HG03097 (cell line): Measurements from ENCODE around the gene SMOC1.

Experiments used
- ATAC-seq: cut with Tn5 transposase; IDR thresholded peaks from one replicate; pipeline ENCODE4 v1.9.1; 2021; ENCODE audit not compliant: unreplicated experiment, low FRiP score

The SMOC1 gene

DNA sequence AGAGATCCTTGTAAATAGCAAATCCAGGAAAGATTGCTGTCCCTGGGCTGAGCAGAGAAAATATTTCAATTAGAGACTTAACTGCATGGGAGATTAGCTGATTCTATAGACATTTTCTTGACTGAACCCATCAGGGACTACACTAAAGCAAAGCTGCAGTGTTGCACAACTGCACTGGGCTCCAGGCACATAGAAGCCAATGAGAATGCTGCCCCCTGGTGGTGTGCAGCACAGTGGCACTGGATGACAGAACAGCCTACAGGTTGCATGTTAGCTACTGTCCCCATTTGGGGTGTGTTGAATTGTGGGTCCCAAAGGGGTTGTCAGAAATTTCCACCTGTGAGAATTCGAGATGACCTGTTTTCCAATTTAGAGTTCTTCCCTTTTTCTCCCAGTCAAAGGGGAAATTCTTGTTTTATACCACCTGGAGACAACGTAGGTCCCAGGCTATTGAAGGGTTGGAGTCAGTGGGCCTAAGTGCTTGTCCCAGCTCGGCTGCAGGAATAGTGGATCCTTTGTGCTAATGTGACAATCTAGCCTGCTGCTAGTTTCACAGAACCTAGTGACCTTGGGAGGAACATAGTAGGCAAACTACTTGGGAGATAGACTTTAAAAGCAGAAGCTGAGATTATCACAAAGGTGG is 194.8 kb downstream of the SMOC1 start:
- ATAC-seq, result no peak

DNA sequence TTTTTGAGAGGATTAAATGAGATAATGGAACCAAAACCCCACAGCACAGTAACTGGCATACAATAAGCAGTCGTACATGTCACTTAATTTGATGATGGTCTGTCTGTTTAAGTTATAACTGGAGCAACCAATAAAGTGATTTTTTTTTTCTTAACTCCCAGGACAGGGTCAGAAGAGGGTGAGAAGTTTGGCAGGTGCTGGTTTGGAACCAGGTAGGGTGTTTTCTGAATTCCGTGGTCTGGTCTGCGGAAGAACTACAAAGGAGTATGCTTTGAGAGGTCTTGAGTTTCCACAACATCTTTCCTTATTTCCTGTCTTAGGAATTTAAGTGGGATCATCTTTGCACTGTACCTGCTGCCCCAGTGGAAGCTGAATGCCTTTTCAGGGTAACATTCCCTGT is 197.8 kb downstream of the SMOC1 start:
- ATAC-seq, result no peak

DNA sequence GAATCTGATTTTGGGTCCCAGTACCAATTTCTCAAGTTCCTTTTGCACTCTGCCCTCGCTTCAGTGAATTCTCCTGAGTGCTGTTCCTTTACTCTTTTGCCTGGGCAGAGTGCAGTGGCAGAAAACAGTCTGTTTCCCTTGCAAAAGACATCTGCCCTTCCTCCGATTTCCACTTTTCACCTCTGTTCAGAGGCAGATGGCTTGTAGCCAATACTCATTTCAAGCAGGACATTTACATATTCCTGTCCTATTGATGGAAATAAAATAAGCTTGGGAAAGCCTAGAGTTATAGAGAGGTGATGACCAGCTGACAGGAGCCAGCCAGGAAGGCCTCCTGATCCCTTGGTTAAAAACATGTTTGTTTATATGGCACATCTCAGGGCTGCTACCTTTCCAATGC is 198.5 kb downstream of the SMOC1 start:
- ATAC-seq, result no peak

DNA sequence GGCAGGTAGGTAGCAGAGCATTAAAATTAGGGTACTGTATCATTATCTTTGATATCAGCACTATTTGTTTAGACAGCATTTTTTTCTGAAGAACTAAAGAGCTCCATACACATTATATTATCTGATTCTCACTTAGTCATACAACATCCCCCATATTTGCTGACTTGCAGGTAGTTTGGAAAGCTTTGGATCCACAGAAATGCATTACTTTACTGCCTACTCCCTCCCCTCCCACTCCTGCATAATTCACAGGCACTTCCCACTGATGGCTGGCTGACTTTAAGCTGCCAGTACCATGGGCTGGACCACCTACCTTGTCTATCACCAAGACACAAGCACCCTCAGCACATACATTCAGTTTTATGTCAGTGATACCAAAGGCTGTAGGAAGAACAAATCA is 199.1 kb downstream of the SMOC1 start:
- no peak for ATAC-seq

DNA sequence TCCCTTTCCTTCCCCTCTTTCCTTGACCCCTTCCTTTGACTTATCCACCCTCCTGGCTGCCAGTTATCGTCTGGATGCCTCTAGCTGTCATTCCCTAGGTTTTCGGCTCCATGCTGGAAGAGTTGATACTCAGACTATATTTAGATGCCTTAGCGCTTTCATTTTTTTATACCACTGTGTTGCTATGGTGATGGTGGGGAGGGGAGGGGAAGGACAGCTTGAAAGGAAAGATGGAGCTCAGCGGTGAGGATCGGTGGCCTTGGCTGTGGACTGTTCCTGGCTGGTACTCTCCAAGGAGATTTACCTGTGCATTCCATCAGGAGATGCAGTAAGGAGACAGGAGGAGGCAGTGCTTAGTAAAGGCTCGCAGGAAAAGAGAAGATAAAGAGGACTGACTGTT is 200.9 kb downstream of the SMOC1 start:
- ATAC-seq, result no peak
